GM23338 (cell line): ENCODE data around the gene SLC35D2.

ENCODE experiments used
- CREB1 ChIP-seq: fragments of 250-450 bp; sonication (Bioruptor Pico); IDR thresholded peaks from 2 replicates; pipeline ENCODE4 v1.5.0; 2020; ENCODE audit warnings: low read depth, mild to moderate bottlenecking, moderate library complexity
- CTCF ChIP-seq, 2 experiments: fragments of 200-600 bp in 1 of 2; sonication (generic) in 1 of 2; conservative IDR thresholded peaks; 2 replicates each; pipeline versions ENCODE4 v1.5.1 to v1.6.1; 2016 to 2017; ENCODE audit warnings: antibody characterized with exemption in 2 of 2, low read depth in 2 of 2, mild to moderate bottlenecking in 2 of 2, moderate library complexity in 1 of 2
- EZH2 ChIP-seq: fragments of 200-600 bp; sonication (generic); IDR thresholded peaks from one replicate; pipeline ENCODE4 v1.8.0; 2017; ENCODE audit warnings: antibody characterized with exemption, mild to moderate bottlenecking, low read depth; ENCODE audit not compliant: unreplicated experiment
- EZH2phosphoT487 ChIP-seq: fragments of 200-600 bp; sonication (generic); IDR thresholded peaks from one replicate; pipeline ENCODE4 v1.8.1; 2018; ENCODE audit warnings: antibody characterized with exemption; ENCODE audit not compliant: unreplicated experiment
- POLR2AphosphoS5 ChIP-seq: IDR thresholded peaks from 2 replicates; pipeline ENCODE4 v1.6.1; 2016; ENCODE audit warnings: antibody characterized with exemption, low read depth

- no peak for TF ChIP-seq CTCF (conservative IDR thresholded peaks at IDR 0.05; ENCODE audit: low read depth in 2 of 2)
- TF ChIP-seq POLR2AphosphoS5: no peak
- no peak for TF ChIP-seq EZH2phosphoT487
- TF ChIP-seq EZH2: no peak
- TF ChIP-seq CREB1 (CRISPR knock-in tag): no peak
Observed at GRCh38 chr9:96392263-96392662, 8.8 kb upstream of the SLC35D2 start.
